NCI-H1436 (cell line): ENCODE data around the gene KIRREL3.

ENCODE experiments used
- DNase-seq: peaks from one replicate; lab custom pipeline; 2025; lab: John Stamatoyannopoulos, UW

KIRREL3 gene

DNA sequence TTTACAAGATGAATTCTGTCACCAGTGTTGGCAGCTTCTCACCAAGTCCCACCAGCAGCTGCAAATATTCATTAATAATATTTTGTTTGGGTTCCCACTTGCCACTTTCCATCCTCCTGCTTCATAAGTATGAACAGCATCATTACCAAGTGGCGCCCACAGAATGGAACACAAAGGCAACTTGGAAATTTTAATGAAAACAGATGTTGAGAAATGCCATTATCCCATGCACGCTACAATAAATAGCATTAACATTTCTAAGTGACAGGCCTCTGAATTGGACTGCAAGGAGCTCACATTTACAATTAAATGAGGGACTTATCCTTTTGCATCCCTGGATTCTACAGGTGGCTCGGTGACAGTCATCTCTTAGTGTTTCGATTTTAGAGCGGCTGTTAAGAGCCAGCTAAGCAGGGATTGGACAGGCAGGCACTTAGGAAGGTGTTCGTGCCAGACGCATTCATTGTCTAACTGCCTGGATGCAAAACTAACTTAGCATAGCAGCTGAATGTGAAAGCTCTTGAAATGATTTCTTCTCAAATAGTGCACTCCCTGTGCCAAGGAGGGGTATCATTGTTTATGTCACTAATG is 170.3 kb downstream of the KIRREL3 start:
- DNase-seq = peak; percentile 79

DNA sequence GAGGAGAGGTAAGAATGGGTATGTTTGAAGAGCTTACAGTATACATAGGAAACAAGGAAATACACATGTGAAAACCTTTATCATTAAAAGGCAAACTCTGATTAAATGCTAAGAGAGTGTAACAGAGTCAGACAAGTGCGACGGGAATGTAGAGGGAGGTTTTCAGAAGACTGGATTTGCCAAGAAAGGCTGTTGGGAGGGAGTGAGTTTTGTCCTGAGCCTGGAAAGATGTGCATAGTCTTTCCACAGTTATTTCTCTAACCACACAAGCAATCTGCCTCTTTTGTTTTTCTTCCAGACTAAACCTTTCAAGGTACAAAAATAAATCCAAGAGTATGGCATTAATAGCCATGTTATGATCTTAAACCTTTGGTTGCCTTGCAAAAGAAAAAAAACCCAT is 170.9 kb downstream of the KIRREL3 start:
- no peak for DNase-seq

DNA sequence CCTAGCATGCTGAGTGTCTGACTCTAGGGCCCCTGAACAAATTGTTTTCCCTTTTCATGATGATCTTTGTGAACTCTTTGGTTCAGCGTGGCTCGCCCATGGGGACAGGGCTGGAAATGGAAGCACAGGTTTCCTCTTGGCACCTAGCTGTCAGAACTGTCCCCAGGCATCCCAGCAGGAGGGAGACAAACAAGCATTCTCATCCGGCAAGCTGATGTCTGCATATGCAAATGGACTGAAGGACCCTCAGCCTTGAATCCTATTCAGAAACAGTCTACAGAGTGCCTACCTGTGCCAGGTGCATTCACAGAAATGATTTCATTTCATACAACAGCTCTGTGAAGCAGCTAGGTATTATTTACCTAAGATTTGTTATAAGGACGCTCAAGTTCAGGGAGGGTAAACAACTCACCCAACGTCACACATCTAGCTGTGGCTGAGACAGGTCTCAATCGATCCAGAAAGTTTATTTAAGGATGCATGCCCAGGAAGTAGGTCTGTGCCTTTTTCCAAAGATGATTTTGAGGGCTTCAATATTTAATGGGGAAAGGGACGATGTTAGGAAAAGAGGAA is 176.4 kb downstream of the KIRREL3 start:
- peak; percentile 52 for DNase-seq

DNA sequence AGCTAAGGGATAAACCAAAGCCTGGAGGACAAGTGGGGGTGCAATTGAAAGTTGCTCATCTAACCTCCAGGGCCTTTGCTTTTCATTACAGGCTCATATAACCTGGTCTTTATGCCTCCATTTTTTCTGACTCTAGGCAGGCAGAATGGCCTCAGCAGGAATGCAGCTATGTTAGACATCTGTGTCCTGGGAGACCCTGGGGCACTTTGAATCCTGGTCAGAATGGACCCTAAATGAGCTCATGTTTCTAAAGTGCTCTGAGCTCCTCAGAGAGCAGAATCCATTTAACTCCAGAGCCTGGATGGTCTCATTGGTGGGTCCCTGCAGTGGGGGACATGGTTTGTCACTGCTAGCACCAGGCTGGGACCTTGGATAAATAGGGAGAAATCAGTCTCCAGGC is 177.3 kb downstream of the KIRREL3 start:
- no peak for DNase-seq

DNA sequence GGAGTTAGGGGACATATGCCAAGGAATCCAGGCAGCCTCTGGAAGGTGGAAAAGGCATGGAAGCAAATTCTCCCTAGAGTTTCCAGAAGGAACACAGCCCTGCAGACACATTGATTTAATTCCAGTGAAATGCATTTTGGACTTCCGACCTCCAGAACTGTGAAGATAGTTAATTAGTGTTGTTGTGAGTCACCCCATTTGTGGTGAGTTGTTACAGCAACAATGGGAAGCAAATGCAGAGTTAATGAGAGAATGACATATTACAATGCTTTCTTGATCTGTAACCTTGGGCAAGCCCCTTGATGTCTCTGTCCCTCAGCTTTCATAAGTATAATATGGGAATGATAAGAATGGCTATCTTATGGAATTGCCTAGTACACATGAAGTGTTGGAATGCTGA is 178.7 kb downstream of the KIRREL3 start:
- DNase-seq = no peak

DNA sequence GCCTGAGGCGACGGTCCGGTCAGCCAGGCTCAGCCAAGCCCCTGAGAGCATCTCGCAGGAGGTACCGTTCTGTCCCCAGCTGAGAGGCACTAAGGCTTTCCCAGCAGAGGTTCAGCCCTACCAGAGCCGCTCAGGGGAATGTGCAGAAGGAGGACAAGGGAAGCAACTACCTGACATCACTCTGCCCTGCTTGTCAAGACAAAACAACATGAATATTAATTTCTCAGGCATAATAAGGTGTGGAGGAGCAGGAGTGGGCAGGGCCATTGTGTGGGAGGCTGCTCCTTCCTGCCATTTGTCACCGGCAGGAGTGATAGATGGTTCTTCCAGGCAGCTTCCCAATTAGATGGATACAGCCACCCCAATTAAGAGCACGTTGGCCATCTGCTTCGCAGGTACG is 181.4 kb downstream of the KIRREL3 start:
- no peak for DNase-seq

DNA sequence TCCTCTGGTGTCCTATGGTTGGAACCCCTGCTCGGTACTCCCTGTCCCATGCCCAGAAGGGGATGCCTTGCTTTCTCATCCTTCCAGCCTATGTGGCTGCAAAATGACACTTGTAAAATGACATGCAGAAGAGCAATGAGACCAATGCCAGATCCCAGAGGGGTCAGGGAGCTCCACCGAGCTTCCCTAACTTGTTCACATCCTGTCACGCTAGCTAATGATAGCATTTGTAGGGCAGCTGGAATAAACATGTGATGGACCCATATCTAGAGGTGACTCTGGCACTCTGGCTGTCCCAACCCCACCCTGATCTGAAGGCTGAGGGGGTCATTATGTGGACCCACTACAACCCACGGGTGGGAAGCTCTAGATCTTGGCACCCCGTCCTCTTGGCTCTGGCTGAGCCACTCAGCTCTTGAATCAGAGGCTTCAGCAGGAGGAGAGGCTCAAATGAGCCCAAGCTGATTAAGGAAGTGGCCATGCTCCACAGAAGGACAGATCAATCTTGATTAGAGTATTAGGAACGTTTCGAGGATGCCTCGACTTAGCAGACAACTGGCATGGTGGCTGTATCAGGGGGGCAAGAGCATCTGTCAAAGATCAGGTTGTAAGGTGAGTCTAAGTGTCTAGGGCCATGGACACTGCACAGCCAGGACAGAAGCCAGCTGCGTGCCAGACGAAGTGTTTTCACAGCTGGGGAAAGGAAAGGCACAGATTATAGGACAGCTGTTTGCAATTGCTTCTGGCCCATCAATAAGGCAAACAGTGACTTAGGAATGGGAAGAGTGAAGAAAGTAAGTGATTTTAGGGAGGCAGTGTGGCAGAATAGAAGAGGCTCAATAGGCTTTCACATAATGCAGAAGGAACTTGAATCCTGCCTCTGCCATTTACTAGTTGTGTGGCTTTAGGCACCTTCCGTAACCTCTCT is 182.8 kb downstream of the KIRREL3 start:
- no peak for DNase-seq

DNA sequence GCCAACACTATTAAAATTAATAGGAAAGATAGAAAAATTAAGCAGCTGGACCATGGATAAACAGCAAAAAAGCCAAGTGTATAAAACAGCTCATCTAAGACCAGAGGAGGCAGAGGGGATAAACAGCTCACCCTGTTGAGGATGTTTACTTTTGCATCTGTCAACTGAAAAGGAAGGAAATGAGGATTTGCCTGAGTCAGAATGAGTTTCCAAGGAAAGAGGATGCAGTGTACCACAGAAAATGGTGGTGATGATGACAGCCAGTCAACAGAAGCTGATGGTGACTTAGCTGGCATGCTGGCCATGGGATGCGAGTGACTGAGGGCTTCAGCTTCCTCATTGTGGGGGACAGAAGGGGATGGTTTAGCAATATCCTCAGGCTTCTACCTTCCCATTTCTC is 183.5 kb downstream of the KIRREL3 start:
- DNase-seq = no peak

DNA sequence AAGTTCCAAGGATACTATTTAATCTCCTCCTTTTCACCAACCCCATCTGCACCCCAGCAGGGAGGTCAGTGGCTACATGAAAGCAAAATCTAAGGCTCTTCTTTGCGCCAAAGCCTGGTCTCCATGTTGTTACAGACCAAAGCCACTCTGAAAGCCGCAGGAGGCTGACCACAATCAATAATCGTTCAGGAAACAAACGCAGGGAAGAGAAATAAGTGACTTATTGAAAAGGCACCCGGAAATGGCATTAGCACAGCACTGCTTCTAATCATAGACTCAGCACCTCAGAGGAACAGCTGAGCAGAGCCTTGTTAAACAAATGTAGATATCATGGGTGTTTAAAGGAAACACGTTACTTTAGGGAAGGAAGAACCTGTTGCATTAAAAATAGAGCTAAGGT is 183.9 kb downstream of the KIRREL3 start:
- DNase-seq = no peak

DNA sequence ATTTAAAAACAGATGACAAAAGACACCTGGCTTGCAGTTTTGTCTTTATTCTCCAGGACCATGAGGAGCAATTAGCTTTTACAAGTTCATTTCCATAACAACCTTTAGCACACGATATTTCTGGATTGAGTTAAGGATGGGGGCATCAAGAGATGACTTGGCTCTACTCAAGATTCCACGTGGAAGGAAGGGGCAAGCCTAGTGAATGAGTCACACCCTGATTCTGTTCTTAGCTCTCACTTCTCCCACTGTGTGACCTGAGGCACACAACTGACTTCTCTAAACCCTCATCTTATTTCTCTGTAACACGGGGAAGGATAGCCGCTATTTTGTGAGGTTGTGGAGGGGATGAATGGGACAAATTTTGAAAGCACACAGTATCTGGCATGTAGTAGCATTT is 185.5 kb downstream of the KIRREL3 start:
- DNase-seq = no peak

DNA sequence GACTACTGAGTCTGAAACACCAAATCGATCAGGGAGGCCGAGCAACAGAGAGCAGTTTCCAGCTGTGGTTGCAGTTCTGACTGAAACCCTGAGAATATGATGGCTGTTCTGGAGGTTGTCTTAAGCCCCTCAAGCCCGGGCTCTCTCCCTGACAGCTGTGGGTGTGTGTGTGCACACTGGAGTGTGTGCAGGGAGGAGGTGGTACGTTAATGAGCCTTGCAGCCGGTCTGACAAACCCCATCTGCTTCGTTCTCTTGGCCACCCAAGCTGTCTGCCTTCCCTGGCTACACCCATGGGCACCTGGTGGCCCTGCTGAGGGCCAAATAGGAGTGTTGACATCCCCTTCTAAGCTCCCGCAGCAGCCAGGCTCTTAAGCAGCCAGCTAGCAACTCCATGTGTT is 189.8 kb downstream of the KIRREL3 start:
- no peak for DNase-seq

DNA sequence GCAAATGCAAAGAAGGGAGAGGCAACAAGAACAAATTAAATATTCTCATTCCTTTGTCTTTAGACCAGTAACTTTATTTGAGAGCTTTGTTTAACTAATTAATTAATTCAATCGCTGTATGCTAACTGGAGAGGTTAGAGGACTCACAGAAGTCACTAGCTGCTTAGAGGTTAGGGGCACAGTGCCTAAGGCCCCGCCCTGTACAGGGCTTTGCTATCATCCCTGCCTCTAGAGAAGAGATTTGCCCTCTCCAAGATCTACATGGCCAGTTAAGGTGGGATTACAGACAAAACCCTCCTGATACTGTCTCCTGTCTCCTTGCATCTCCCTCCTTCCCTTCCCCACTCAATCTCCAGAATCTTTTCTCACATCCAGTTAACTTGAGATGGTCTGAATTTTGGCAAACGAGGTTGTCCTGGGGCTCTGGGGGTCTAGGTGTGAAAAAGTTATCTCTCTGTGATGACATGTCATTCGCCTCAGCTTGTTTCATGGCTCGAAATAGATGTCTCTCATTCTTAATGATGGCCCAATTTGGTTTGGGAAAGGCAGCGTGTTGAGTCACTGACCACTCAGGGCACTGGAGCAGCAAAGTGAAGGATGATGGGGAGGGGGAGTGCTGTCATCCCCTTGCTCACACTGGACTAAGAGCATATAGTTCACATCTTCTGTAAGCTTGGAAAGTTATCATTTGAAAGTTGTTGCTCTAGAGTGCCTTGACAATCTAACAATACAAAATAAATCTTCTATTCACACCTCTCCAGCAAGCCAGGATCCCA is 190.9 kb downstream of the KIRREL3 start:
- no peak for DNase-seq

DNA sequence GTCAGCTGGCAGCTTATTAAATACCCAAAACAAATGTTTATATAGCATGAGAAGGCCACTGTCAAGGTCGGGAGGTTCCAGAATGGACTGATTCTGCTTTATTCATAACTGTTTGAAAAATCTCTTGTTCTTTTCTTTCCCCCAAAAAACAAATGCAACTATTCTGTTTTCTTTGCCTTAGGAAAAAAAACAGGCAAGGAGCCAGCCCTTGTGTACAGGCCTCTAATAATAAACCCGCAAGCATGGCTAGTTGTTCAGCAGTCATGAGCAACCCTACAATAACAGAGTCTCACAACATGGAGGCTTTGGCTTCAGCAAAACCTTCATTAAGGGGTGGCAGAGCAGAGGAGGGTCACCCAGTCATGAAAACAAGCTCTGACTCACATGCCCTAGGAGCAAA is 191.7 kb downstream of the KIRREL3 start:
- no peak for DNase-seq

DNA sequence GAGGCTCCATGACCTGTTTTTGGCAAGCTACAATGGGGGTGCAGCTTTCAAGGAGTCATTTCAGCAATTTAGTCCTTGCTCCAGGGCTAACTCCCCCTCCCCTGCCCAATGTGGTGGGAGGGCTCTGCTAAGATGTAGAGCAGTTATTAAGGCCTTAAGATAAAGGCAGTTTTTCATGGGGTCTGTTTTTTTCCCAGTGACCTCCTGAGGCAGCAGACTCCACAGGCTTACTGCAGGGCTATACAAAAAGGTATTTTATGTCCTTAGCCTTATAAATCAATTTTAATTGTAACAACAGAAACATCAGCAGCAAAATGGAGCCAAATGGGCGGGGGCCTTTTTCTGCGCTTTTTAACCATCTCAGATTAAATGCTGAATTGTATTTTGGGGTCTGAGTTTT is 192.3 kb downstream of the KIRREL3 start:
- DNase-seq = no peak

DNA sequence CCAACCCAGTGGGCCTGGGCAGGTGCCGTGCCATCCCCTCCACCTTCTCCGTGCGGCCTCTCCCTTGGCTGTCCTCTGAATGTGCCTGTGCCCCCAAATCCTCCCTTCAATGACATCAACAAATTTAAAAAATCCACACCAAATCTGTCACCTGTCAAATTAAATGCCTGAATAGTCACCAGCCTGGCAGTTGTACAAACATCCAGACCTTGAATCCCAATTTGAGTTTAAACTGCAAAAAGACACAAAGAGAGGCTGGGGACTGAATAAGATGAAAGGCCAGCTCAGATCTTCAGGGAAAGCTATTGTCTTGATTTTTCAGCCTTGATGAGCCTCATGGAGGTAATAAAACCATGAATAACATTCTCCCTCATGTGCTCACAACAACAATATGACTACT is 194.7 kb downstream of the KIRREL3 start:
- DNase-seq = no peak

DNA sequence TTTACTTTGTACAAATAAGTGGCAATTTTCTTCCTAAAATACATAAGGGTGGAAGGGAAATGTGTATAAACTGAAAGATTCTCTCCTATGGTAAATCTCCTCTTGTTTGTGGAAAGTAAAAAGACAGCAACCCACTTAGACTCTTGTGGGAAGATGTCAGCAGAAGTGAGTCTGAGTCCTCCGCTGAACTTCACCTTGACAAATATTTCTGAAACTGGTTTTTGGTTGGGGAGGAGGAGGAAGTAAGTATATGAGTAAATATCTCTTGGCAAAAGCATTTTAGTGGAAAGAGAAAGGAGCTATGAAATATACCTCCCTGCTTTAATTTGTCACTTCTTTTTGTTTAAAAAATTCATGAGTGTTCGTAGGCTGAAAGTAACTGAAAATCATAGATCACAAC is 196.2 kb downstream of the KIRREL3 start:
- DNase-seq = no peak

DNA sequence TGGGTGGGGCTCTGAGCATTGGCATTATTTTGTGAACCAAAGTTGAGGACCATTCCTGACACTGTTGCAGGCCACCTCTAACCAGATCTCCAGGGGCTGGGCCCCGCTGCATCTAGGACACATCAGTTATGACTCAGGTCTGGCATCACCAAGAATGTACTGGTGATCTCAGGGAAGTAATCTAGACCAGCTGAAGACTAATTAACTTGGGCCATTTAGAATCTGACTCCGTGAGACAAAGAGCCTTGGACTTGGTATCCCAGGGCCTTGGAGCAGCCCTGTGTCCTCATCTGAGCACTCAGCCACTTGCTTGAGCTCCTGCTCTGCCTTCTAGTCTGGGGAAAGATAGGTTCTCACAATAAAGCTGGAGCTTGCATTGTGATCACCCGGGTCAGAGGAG is 200.6 kb downstream of the KIRREL3 start:
- no peak for DNase-seq

DNA sequence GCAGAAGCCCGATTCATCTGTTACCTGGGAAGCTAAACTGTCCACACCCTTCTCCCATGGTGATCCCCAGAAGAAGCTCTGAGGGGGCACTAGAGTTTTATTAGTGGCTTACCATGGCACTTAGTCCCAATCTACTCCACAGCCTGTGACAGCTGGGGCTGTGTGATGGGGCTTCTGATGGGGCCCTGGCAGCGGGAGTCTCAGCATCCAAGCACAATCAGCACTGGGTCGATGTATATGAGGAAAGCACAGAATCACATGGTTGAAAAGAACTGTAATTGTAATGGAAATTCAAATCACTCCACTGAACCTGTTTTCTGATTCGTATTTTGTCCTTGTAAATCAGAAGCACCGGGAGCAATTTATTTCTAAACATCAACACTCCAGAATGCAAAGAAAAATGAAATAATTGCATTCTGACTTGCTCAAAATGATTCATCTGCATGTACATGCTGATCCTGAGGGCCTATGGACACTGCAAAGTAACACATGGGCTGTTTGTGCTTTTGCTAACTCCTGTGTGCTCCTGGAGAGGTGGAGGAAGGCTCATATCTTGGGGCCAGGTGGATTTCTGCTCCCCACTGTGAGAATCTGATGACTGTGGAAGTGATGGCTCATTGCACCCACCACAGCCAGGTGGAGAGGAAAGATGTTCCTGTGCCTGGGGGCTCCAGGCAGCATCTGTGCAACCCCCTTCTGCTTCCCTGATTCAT is 203.0 kb downstream of the KIRREL3 start:
- no peak for DNase-seq

DNA sequence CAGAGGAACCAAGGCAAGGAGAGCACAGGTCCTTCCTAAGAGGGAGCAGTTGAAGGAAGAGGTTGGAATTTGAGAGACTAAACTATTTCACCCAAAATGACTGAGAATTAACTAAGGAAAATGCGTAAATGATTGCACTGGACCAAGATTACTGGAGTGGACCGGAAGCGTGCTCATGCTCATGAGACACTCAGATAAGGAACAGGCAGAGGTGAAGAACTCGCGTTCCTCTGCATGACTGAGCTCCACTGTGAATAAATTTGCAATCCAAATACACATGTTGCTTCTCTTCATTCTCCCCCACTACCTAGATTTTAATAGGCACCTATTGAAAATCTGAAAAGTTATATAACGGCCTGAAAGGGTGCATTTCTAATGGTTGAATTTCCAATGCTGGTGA is 207.0 kb downstream of the KIRREL3 start:
- no peak for DNase-seq

DNA sequence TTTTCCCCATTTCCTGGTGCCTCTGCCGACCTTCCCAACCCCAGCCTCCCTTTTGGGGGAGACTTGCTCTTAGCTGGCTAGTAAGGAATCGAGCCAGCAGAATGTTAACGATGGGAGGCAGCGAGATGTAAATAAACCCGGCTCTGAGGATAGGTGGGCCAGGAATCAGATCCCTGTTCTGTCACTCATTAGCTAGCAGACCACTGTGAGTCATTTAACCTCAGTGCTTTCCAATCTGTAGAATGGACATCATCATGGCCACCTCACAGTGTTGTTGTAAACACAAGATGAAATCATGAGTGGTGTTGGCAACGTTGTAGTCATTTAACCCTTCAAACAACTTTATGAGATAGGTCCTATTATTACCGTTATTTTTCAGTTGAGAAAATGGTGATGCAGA is 208.6 kb downstream of the KIRREL3 start:
- no peak for DNase-seq

DNA sequence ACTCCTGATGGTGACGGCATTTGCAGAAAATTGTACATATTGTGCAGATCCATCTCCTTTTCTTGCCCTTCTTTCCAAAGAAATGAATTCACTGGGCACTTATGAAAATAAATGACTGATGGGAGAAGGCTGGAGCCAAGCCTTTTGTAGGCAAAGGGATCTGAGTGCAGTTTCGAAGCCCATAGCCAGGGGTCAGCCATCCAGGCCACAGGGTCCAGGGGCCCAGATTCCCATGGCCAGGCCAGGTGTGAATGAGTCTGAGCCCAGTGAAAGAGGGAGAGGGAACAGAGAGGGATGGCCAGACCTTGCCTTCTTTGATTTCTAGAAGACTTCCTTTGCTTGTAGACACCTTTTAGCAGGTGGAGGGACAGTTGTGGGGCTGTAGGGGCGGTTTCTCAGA is 209.1 kb downstream of the KIRREL3 start:
- DNase-seq = no peak

DNA sequence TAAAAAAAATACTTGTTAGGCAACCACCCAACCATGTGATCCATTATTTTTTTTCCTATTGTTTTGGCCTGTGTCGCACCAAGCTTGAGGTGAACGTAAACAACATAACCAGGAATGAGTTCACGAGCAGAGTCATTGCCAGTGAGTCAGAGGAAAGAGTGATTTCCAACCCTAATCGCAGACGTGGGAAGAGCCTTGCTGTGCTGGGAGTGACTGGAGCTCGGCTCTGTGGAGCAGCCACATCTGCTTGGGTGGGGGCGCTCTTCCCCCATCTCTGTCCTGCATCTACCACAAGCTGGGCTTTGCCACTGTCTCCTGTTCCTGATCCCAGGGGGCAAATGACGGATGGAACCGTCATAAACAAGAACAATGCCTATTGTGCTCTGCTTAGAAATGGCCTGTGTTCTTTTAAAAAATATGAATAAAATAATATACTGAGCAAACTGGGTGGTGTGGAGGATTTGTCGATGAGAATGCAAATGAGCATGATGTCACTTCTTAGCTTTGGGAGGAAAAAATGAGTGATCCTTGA is 210.0 kb downstream of the KIRREL3 start:
- DNase-seq = no peak
